Measurements from ENCODE around the gene TPK1.

GRCh38 chr7:144470078-144470477 lies 365.8 kb downstream of the TPK1 start:
- TF ChIP-seq SMC3 (IDR thresholded peaks at IDR 0.05; ENCODE audit: low read depth, low read length) (no peak), RAD21 (IDR thresholded peaks at IDR 0.05; ENCODE audit: low read length) (no peak), CTCF (conservative IDR thresholded peaks at IDR 0.05; ENCODE audit: low read depth, low read length) (no peak), POLR2A (IDR thresholded peaks at IDR 0.05; ENCODE audit: low read depth, low read length) (no peak), RFX5 (IDR thresholded peaks at IDR 0.05; ENCODE audit: low read depth, low read length) (no peak), CEBPB (IDR thresholded peaks at IDR 0.05; ENCODE audit: low read depth, low read length) (no peak), BHLHE40 (IDR thresholded peaks at IDR 0.05; ENCODE audit: low read depth, low read length) (no peak), USF2 (IDR thresholded peaks at IDR 0.05; ENCODE audit: low read depth, low read length) (no peak), FOS (IDR thresholded peaks at IDR 0.05; ENCODE audit: low read depth, low read length) (no peak), RCOR1 (IDR thresholded peaks at IDR 0.05; ENCODE audit: insufficient replicate concordance, low read length) (no peak), MXI1 (IDR thresholded peaks at IDR 0.05; ENCODE audit: borderline replicate concordance, low read depth, low read length) (no peak), ELK1 (IDR thresholded peaks at IDR 0.05; ENCODE audit: borderline replicate concordance, low read depth, low read length) (no peak)
